ENCODE measurements around the gene KRTAP5-4. TPM values are rescaled to one million over a fixed set of nuclear protein-coding genes. Genes with fewer than 3 reads are reported as not detected.
"Not testable (repeated sequence)": the region's sequence is repeated elsewhere in the genome, so short reads cannot be mapped to it uniquely, and the experiment has no call there.

The KRTAP5-4 gene
- total and polyA plus RNA-seq, 8 donors = not detected

DNA sequence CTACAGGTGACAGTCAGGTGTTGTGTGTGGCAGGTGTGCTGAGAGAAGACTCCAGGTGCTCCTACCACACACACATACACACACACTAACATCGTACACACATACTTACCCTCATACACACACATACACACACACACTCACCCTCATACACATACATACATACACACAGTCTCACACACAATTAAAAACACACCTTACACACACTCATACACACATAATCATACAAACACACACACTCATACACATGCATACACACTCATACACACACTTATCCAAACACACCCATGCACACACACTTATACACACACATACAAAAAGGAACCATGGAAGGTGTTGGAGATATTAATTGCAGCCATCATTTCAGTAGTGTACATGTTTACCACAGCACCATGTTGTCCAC is 18.3 kb downstream of the KRTAP5-4 start:
- intact Hi-C loops (cut with DNase I) = no loop called here
- Histone ChIP-seq H3K27ac (no peak overlapping the region), H3K36me3 (no peaks in the 10 kb centered on the region), H3K4me1 (no peaks in the 10 kb centered on the region), H3K9me3 (no peaks in the 10 kb centered on the region), H3K27me3 (peaks cover 0 to 40% of the 10 kb centered on the region in 2 donors), H3K4me3 (no peak overlapping the region)
- no peak for DNase-seq
- TF ChIP-seq, protein P1, sequence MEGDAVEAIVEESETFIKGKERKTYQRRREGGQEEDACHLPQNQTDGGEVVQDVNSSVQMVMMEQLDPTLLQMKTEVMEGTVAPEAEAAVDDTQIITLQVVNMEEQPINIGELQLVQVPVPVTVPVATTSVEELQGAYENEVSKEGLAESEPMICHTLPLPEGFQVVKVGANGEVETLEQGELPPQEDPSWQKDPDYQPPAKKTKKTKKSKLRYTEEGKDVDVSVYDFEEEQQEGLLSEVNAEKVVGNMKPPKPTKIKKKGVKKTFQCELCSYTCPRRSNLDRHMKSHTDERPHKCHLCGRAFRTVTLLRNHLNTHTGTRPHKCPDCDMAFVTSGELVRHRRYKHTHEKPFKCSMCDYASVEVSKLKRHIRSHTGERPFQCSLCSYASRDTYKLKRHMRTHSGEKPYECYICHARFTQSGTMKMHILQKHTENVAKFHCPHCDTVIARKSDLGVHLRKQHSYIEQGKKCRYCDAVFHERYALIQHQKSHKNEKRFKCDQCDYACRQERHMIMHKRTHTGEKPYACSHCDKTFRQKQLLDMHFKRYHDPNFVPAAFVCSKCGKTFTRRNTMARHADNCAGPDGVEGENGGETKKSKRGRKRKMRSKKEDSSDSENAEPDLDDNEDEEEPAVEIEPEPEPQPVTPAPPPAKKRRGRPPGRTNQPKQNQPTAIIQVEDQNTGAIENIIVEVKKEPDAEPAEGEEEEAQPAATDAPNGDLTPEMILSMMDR (IDR thresholded peaks at IDR 0.05) = no peak
- ATAC-seq = no peak

DNA sequence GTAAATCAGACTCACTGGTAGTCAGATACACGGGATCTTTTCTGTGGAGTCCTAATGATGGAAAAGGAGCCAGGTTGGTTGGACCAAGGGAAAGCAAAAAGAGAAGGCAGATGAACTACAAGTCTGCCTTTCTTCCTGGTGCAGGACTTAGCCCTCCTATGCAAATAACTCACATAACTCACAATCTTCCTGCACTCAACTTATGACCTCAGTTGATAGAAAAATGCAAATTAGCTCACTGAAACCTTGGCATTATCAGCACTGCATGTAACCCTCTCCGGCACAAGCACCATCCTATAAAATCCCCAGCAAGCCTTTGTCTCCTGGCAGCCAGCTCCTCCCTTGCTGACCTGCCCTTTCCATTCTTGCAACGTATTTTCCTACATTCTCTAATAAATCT is 20.3 kb downstream of the KRTAP5-4 start:
- DNase-seq; H3K36me3 ChIP-seq; H3K27ac ChIP-seq; intact Hi-C loops (cut with DNase I); ATAC-seq; H3K4me3 ChIP-seq; H3K4me1 ChIP-seq; H3K9me3 ChIP-seq: not testable (repeated sequence)
- H3K27me3 ChIP-seq = peaks cover 0 to 34% of the 10 kb centered on the region in 2 donors

DNA sequence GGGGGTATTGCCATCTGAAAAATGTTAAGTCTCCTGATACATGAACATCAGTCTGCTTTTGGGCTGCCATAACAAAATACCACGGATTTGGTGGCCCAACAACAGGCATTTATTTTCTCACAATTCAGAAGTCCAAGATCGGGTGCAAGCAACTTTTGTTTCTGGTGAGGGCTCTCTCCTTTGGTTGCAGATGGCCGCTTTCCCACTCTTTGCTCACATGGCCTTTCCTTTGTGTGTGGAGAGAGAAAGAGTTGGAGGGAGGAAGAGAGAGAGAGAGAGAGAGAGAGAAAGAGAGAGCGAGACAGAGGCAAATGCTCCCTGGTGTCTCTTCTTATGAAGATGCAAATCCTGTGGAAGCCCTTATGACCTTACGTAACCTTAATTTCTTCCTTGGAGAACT is 21.3 kb downstream of the KRTAP5-4 start:
- no peaks in the 10 kb centered on the region for H3K9me3 ChIP-seq
- H3K36me3 ChIP-seq = no peaks in the 10 kb centered on the region
- intact Hi-C loops (cut with DNase I) = no loop called here
- H3K4me3 ChIP-seq = no peak overlapping the region
- TF ChIP-seq, protein P1 (IDR thresholded peaks at IDR 0.05) = no peak
- no peak for DNase-seq
- no peak overlapping the region for H3K27ac ChIP-seq
- H3K27me3 ChIP-seq = peaks cover 0 to 38% of the 10 kb centered on the region in 2 donors
- H3K4me1 ChIP-seq = peaks cover 0 to 7% of the 10 kb centered on the region in 2 donors
- no peak for ATAC-seq

DNA sequence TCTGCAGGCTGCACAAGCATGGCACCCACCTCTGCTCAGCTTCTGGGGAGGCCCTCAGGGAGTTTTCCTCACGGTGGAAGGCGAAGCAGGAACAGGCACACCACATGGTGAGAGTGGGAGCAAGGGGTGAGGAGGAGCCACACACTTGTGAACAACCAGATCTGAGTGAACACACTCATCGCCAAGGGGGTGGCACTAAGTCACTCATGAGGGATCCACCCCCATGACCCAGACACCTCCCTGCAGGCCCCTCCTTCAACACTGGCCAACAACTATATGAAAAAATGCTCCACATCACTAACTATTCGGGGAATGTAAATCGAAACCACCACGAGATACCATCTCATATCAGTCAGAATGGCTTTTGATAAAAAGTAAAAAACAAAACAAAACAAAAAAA is 23.1 kb downstream of the KRTAP5-4 start:
- Histone ChIP-seq H3K27me3 (peaks cover 0 to 38% of the 10 kb centered on the region in 2 donors), H3K36me3 (no peaks in the 10 kb centered on the region), H3K4me3 (no peak overlapping the region), H3K27ac (no peak overlapping the region), H3K9me3 (no peaks in the 10 kb centered on the region), H3K4me1 (peaks cover 0 to 8% of the 10 kb centered on the region in 2 donors)
- TF ChIP-seq, protein P1 (IDR thresholded peaks at IDR 0.05) = no peak
- ATAC-seq (no peak), DNase-seq (no peak)
- intact Hi-C loops (cut with DNase I) = no loop called here

DNA sequence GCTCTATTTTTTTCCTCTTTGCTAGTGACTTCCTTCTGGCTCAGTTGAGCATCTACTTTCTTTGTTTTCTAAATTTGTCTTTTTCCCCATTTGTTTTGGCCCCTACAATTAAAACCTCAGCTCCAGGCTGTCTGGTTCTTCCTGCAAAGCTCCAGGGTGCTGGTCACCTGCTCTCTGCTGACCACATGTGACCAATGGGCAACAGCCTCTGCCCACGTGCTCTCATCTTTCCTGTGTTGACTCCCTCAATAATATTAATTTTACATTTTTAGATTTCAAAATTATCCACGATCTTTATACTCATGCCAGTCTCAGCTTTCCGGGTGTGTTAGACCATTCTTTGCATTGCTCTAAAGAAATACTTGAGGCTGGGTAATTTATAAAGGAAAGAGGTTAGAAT is 23.5 kb downstream of the KRTAP5-4 start:
- ATAC-seq; H3K4me3 ChIP-seq; intact Hi-C loops (cut with DNase I); H3K9me3 ChIP-seq; H3K27ac ChIP-seq; H3K36me3 ChIP-seq; DNase-seq; H3K4me1 ChIP-seq: not testable (repeated sequence)
- peaks cover 0 to 42% of the 10 kb centered on the region in 2 donors for H3K27me3 ChIP-seq

DNA sequence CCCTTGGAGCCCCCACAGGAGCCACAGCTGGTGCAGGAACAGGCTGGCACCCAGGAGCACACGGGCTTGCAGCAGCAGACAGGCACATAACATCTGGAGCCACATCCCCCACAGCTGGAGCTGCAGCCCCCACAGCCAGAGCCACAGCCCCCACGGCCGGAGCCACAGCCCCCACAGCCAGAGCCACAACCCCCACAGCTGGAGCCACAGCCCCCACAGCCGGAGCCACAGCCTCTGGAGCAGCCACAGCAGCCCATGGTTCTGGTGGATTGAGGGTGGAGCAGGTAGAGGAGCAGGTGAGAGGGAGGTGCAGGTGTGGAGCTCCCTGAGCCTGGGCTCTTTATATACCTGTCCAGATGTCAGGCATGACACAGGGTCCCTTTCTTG is 24.0 kb downstream of the KRTAP5-4 start, which contains the start of gene KRTAP5-2:
Gene KRTAP5-2, minus strand, starts transcription at position 301 of the 387 bp plus-strand sequence. Its CDS starts 44 bp downstream, at position 257.
- Histone ChIP-seq H3K9me3 (no peaks in the 10 kb centered on the region), H3K4me3 (no peak within 1 kb of the TSS), H3K36me3 (no peaks in the 10 kb centered on the region), H3K4me1 (peaks cover 0 to 8% of the 10 kb centered on the region in 2 donors), H3K27me3 (peaks cover 0 to 46% of the 10 kb centered on the region in 2 donors), H3K27ac (no peak within 1 kb of the TSS)
- TF ChIP-seq, protein P1 (IDR thresholded peaks at IDR 0.05) = no peak
- no peak for DNase-seq
- intact Hi-C loops (cut with DNase I) = no loop called here
- ATAC-seq = no peak

Measured in left lung (tissue), 10 donors.